NK-92 (cell line): ENCODE results near the gene YARS2.

Experiments used
- DNase-seq: peaks from one replicate; lab custom pipeline; 2025; ENCODE audit not compliant: unreplicated experiment; lab: John Stamatoyannopoulos, UW

Gene YARS2

DNA sequence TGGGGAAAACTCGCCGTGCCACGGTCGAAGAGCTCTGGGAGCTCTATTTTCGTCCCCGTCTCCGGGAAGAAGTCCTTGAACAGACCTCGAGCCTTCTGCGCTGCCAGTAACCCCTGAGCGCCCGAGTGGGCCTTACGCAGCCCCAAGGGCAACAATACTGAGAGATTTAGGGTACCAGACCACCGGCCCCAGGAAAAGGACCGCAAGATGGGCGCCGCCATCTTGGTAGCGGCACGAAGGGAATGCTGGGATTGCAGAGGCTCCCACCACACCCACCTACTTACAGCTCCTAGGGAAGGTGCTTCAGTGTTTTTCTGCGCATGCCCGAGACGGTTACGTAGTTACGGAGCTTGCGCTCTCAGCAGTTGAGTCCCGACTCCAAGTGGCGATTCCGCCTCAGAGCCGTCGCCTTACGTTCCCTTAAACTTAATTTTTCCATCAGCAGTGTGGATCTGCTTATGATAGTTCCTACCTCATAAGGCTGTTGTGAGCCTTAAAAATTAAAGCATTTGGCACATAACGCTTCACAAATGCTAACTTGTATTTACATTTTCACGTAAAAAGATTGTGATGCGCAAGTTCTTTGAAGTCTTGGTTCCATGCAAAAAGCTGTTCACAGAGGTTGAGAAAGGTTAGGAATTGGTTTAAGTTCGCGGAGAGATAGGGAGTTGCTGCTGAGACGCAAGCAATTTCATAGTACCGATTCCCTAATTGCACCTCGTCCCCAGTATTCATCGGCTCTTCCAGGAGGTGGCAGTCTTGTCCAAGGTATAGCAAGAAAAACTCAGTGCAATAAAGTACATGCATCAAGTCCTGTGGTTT is at the start of gene YARS2:
TSS of gene YARS2 (minus strand) at position 244 of the 822 bp plus-strand sequence. CDS start at position 221, 23 bp downstream.
- DNase-seq, result peak; percentile 17

DNA sequence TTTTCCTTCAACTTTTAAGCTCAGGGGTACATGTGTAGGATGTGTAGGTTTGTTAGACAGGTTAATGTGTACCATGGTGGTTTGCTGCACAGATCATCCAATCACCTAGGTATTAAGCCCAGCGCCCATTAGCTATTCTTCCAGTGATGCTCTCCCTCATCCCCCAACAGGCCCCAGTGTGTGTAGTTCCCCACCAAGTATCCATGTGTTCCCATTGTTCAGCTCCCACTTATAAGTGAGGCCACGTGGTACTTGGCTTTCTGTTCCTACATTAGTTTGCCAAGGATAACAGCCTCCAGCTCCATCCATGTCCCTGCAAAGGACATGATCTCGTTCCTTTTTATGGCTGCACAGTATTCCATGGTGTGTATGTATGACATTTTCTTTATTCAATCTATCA is 48.6 kb upstream of the YARS2 start:
- DNase-seq, result no peak

- DNase-seq, result no peak
These were observed 45.7 kb upstream of the YARS2 start for GRCh38 chr12:32801269-32801980.

GRCh38 chr12:32794281-32794680 is 38.6 kb upstream of the YARS2 start:
- DNase-seq, result no peak

GRCh38 chr12:32789916-32790315 is 34.2 kb upstream of the YARS2 start:
- DNase-seq, result no peak

DNA sequence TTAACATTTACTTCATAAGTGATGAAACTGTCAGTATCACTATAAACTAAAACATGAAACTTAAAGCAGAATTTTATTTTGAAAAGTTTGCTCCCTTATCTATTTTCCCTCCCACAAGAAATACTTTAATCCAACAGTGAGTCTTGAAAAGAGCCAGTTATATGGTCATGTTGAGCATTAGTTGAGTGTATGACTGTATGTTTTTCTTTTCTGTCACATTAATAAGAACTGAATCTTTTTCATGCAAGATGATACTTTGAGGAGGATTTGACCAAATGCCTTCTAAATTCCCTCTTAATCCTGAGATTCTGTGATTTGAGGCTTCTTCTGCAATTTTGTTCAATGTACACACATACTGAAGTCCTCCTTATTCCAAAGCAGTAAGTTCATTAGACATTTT is 33.7 kb upstream of the YARS2 start:
- DNase-seq, result no peak

DNA sequence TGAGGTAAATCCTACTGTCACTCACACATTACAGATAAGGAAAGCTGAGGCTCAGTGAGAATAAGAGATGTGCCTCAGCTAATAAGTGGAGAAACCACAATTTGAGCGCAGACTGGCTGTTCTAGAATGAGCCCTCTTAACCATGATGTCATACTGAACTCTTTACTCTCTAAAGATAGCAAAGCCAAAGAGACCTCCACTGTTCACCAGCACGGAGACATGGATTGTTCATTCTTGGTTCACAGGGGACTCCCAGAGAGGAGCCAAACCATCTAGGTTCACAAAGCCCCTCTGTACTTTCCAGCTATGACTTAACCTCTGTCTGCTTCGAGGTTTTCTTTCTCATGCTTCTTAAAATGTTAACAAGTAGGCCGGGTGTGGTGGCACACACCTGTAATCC is 32.7 kb upstream of the YARS2 start:
- DNase-seq, result no peak

DNA sequence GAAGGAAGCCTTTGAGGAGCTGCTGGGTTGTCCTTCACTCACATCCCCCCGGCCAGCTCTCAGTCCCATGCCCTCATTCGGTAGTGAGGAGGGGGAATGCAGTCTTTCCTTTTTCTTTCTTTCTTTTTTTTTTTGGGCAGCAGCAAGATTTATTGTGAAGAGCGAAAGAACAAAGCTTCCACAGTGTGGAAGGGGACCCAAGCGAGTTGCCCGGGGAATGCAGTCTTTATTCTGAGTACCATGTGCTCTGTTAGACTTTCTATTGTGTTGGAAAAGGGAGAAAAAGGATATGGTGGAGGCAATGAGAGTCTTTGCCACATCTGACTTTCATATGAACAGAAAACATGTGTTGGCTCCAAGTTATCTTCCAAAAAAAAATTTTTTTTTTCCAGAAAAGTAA is 29.9 kb upstream of the YARS2 start:
- DNase-seq, result no peak

DNA sequence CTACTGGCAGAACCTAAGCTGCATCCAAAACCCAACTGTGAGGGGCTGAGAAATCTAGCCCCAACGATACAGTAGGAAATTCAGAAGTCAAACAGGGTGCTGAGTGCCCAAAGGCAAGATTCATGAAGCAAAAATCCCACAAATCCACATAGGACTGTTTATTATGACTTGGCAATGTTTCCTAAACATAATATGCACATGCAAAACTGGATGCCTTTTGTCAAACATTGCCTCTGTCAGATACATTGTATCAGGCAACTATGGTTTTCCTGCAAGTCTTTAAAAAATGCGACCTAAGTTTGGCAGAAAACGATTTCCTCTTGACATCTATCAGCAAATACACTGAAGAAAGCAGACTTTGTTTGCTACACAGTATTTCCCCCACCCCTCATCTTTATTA is 27.3 kb upstream of the YARS2 start:
- DNase-seq, result no peak

DNA sequence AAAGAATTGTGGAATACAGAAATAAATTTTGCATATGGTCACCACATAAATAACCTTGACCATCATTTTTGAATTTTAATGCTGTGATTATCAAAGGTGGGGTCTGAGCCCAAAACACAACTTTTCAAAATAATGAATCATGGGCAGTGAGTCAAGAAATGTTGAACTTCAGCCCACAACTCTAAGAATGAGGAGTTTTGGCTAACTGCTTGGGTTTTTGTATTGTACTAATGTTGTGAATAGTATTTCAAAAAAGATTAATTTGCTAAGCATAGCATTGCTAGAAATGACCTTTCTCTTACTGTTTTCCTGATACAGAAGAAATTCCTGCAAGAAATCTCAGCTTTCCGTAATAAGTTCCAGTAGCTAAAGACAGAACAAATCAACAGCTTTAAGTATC is 24.4 kb upstream of the YARS2 start:
- DNase-seq, result no peak

DNA sequence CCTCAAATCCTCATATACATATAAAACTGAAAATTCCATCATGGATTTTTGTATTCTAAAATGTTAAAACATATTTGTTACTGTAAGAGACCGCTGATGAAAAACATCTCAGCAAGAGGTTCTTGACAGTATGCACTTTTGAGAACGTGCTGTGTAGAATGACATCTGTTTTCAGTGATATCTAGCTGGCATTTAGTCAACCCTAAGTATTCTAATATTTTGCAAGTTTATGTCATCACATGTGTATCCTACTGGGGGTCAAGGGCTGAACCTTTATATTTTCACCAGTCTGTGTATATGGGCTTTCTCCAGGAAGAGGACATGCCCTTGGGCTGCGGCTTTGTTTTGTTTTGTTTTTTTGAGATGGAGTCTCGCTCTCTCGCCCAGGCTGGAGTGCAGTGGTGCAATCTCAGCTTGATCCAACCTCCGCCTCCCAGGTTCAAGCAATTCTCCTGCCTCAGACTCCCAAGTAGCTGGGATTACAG is 22.0 kb upstream of the YARS2 start:
- DNase-seq, result no peak

GRCh38 chr12:32777159-32777558 is 21.5 kb upstream of the YARS2 start:
- no peak for DNase-seq

GRCh38 chr12:32776258-32776657 is 20.6 kb upstream of the YARS2 start:
- no peak for DNase-seq

DNA sequence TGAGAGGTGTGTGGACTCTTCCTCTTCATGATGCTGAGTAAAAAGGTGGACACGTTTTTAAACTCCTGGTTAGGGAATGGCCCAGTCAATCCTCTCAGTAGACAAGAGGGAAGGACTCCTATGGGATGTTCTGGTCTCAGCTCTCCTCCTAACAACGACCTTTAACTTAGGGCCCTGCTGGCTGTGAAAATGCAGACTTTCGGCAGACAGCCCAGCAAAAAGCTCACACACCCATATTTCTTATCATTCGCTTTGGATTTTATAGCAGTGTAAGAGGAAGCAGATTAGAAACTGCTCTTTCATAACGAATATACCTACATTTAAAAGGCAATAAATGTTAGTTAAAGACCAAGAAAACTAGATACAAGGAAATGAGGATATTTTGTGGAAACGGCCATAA is 18.0 kb upstream of the YARS2 start:
- no peak for DNase-seq

GRCh38 chr12:32770141-32770540 is 14.4 kb upstream of the YARS2 start:
- no peak for DNase-seq

DNA sequence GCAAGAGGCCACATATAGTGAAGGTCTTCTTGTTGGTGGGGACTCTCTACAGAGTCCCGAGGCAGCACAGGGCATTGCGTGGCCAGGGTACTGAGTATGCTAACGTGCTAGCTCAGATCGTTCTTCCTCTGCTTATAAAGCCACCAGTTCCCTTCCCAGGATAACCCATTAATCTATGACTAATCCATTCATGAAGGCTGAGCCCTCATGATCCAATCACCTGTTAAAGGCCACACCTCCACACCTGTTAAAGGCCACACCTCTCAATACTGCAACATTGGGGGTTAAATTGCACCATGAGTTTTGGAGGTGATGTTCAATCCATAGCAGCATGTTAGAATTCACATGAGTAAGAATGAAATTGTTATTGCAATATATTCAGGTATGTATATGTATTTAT is 12.8 kb upstream of the YARS2 start:
- no peak for DNase-seq

- DNase-seq, result no peak
These were observed 10.2 kb upstream of the YARS2 start for GRCh38 chr12:32765906-32766305.

DNA sequence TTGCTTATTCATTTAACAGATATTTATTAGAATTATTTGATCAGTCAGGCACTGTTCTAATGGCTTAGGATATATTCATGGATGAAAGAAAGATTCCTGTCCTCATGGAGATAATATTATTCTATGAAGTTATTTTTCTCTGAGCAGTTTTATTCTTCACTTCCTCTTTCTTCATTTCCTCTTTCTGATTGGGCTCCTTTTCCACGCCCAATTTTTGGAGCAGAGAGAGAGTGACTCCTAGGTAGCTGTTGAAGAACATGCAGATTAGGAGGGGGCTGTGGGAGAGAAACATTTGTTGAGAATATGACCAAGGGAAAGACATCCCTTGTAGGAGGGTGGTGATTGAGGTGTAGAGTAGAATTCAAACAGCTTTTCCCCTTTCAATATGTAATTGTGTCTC is 6.0 kb upstream of the YARS2 start:
- no peak for DNase-seq

DNA sequence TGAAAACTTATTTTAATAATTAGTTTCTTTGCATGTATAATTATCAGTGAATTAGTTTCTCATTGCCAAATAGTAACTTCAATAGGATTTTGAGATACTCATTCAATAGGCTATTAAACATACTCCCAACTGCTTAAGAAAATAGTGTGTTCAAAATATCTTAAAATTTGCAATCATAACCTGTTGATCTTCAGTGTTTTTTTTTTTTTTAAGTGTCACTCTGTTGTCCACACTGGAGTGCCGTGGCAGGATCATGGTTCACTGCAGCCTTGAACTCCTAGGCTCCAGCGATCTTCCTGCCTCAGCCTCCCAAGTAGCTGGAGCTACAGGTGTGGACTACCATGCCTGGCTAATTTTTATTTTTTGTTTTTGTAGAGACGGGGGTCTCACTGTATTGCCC is 1.5 kb upstream of the YARS2 start:
- no peak for DNase-seq

GRCh38 chr12:32756476-32757066 is 874 bp upstream of the YARS2 start:
- DNase-seq, result no peak

- DNase-seq, result no peak
These were observed 545 bp downstream of the YARS2 start for GRCh38 chr12:32755051-32755653.

GRCh38 chr12:32754111-32754510 is 1.6 kb downstream of the YARS2 start:
- no peak for DNase-seq
